Activated naive CD4-positive, alpha-beta T cell (primary cell): Measurements from ENCODE around the gene ART1.
"Not testable (repeated sequence)": the region's sequence is repeated elsewhere in the genome, so short reads cannot be mapped to it uniquely, and the experiment has no call there.

Experiments used
- DNase-seq, 4 experiments: peaks; one replicate each; lab custom pipeline; 2025; lab: John Stamatoyannopoulos, UW

Gene ART1

DNA sequence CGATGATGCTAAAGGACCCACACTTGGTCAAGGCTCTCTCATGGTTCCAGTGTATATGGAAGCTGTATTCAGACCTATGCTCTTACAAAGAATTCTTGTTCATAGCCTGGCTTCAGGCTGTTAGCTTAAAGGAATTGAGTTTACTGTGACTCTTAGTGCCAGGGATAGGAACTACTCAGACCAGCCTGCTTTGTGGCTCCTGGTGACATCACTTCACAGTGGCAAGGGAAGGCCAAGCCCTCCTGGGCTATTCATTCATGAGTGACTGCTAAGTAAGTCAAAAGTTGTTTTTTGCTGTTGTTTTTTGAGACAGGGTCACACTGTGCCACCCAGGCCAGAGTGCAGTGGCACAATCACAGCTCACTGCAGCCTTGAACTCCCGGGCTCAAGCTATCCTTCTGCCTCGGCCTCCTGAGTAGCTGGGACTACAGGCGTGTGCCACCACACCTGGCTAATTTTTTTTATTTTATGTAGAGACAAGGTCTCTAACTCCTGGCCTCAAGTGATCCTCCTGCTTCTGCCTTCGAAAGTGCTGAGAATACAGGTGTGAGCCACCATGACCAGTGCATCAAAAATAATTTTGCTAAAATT, 12.8 kb upstream of the ART1 start:
- DNase-seq: no peak

DNA sequence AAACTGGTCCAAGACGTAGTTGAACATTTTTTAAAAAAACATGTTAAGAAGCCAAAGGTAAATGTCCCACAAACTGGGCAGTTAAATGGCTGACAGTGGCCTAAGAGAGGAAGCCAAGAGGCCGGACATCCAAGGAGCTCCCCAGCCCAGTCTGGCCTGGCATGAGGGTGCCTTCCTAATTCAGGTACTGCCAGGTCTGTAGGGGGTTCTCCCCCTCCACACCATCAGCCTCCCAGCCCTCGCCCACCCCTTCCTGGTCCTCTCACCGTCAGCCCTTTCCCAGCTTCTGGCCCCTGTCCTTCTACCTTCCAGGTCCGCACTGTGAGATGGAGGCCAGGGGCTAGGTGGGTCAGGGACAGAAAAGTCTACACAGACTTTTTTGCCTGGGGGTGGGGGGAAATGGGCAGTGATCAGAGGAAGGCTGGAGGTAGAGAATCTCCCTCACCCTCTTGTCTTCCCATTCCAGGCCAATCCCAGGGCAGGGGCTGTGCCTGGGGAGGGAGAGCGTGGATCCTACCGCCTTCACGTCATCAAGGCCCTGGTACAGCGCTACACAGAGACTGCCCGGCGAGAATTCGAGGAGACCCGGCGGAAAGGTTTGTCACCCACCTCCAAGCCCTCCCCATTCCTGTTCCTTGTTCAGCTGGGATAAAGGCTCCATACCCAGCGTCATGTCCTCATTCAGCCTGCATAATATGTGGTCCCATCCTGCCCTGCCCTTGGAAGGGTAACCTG, 9.1 kb upstream of the ART1 start:
- DNase-seq: no peak

DNA sequence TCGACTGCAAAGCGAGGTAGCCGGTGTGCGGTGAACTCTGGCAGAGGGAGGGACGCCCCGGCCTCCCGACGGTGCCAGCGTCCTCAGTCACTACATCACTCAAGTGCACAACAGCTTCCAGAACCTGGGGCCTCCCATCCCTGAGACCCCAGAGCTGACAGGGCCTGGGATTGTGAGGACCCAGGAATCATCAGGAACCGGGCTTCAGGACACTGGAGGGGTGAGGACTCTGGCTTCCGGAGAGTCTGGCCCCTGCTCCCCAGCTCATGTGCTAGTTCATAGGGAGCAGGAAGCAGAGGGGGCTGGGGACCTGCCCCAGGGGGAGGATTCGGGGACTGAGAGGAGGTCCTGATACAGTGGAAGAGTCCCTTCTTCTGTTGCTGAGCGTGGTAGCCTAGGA, 7.7 kb upstream of the ART1 start:
- no peak for DNase-seq

DNA sequence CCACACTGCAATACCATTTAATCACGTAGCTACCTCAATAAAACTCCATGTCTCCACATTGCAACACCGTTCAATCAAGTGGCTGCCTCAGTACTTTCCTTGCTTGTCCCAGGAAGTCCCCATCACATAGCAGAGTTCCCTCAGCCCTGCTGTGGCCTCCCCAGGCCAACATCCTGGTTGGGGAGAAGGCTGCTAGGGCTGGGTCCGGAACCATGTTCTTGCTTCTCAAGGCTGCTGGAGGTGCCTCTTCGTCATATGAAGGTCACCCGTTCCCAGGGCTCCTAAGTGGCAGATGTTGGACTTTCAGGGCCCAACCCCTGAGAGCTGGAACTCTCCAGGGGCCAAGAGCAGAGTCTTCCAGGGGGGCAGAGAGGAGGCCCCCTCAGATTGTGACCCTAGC, 6.4 kb upstream of the ART1 start:
- no peak for DNase-seq

DNA sequence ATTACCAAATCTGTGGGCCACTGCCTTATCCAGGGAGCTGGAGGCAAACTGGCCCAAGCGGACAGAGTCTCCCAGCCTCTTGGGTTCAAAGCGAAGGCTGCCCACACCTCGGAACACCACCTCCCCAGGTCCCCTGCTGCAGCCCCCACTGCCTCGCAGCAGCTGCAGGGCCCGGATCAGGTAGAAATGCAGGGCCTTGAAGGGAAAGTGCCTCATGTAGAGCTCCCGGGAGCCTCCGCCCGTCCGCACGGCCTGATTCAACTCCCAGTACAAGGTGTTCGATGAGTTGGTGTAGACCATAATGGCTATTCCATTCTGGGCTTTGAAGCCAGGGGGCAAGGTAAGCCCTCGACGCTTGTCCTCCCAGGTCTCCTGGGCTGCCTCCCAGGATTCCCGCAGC, 5.1 kb upstream of the ART1 start:
- no peak for DNase-seq

DNA sequence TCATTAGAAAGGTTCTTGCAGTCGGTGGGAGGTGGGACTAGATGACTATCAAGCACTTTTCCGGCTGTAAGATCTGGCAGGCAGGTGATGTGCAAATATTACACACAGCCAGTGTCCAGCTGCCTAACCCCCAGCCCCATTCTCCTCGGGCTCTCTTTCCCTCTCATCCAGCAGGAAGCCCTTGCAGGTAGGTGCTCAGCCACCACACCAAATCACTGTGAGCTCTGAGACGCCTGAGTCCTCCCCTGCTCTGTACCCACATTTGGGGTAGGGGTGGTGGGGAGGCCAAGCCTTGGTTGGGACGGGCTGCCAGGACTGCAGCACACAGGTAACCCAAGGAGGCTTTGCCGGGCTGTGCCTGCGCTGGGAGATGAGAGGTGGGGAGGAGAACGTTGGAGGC, 3.7 kb upstream of the ART1 start:
- no peak for DNase-seq

DNA sequence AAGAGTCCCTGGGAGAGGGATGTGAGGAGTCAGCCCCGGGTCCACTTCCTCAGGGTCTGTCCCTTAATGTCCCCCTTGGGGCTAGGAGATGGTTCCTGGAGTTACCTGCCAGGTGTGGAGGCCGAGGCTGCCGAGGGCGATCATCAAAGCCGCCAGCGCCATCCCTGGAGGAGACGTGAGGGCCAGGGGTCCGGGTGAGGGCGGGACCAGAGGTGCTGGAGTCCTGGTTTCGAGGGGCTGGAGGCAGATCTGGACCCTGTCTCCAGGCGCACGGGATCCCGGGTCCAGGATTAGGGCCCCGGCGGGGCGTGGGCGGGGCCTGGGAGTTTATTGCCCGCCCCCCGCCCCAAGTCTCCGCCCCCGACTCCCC, 3.2 kb upstream of the ART1 start, which contains the start of gene ART5:
ART5 (minus strand) TSS at position 292 of the 370 bp plus-strand sequence; CDS start at position 162, 130 bp downstream.
- DNase-seq: no peak

DNA sequence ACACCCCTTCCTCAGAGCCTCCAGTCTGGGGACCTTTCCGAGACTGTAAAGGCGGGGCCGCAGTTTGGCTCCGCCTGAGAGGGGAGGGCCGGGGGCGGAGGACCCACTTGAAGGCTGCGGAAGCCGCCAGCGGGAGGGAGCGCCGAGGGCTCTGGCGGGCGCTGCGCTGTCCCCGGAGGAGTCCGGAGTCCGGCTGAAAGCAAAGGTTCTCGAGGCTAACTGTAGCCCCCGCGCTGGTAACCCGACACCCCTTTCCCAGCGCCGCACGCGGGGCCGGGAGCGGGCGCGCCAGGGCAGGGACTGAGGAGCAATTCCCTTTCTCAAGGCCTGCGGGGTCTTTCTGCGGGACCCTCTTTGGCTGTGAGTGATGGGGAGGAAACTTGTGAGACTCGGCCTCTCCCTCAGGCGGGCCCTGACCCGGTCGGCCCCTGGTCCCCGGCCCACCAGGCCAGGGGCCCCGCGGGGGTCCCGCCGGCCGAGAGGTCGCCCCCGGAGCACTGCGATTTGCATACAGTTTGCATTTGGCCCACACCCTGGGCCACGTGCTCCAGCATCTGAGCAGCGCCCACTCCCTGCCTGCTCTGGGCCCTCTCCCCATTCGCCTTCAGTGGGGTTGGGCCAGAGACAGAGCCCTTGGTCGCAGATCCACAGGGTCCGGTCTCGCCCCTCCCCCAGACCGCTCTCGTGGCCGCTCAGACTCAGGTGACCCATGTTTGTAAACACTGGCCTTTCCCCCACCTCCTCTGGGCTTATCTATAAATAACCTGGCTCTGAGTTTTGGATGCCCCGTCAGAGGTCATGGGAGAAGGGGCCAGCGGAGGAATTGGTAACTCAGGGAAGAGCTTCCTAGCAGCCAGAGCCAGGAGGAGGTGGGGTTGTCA, 2.6 kb upstream of the ART1 start:
- peak in 3 of 4 experiments; percentile 16 to 79 (median 66) for DNase-seq

DNA sequence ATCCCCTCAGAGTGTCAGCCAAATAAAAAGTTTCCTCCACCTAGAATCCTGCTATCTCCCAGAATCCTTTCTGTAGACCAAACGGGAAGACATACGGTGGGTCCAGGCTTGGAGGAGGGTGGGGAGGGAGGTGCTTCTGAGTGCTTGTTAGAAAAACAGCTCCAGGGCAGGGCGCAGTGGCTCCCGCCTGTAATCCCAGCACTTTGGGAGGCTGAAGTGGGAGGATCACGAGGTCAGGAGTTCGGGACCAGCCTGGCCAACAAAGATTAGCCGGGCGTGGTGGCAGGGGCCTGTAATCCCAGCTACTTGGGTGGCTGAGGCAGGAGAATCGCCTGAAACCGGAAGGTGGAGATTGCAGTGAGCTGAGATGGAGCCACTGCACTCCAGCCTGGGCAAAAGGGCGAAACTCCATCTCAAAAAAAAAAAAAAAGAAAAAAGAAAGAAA, 1.8 kb upstream of the ART1 start:
- not testable (repeated sequence) for DNase-seq

DNA sequence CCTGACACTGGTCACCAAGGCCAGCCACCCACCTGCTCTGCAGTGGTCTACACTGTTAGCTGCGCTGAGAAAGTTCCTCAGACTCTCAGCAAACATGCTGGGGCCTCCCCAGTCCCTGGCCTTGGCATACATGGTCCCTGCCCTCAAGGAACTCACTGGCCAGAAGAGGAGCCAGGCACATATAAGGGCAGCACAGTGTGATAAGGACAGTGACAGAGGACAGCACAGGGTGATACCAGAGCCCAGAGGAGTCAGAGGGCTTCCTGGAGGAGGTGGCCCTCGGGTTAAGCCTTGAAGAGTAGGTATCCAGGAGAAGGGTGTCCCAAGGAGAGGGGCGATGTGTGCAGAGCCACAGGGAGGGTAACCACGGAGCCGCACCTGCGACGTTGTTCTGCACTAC, 624 bp downstream of the ART1 start:
- no peak for DNase-seq

DNA sequence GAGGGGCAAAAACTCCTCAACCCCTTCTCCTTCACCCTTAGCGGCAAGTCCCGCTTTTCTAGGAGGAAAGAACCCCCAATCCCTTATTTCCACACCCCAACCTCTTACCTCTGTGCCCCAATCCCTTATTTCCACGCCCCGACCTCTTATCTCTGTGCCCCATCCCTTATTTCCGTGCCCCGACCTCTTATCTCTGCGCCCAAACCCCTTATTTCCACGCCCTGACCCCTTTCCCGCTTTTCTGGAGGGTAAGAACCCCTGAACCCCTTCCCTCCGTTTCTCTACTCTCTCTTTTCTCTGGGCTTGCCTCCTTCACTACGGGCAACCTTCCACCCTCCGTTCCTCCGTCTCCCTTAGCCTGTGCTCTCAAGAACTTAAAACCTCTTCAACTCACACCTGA, 3.9 kb downstream of the ART1 start:
- not testable (repeated sequence) for DNase-seq

DNA sequence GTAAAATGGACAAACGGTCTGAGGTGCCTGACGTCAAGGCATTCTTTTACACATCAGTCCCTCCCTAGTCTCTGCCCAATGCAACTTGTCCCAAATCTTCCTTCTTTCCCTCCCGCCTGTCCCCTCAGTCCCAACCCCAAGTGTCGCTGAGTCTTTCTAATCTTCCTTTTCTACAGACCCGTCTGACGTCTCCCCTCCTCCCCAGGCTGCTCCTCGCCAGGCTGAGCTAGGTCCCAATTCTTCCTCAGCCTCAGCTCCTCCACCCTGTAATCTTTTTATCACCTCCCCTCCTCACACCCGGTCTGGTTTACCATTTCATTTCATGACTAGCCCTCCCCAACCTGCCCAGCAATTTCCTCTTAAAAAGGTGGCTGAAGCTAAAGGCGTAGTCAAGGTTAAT, 4.4 kb downstream of the ART1 start:
- DNase-seq: not testable (repeated sequence)

DNA sequence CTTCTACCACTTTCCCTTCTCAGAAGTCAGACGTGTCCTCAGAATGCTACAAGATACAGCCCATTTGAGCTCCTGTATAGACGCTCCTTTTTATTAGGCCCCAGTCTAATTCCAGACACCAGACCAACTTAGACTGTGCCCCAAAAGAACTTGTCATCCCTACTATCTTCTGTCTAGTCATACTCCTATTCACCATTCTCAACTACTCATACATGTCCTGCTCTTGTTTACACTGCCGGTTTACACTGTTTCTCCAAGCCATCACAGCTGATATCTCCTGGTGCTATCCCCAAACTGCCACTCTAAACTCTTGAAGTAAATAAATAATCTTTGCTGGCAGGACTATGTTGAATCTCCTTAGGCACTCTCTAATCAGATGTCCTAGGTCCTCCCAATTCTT, 7.6 kb downstream of the ART1 start:
- not testable (repeated sequence) for DNase-seq

DNA sequence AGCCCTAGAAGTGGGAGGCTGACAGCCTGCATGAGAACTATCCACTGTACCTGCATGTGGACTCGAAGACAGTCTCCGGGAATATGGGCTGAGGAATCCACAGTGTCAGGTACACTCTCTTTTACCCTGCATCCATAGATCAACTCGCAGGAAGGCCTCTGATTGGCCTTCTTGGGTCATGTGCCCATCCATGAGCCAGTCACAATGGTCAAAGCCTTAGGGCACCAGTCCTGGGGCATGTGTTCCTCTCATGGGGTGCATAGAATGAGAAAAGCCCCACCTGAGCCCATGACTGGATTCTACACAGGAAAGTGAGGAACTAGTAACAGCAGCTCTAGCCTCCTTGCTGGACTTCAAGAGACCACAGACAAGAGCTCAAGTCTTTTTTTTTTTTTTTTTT, 10.6 kb downstream of the ART1 start:
- no peak for DNase-seq

DNA sequence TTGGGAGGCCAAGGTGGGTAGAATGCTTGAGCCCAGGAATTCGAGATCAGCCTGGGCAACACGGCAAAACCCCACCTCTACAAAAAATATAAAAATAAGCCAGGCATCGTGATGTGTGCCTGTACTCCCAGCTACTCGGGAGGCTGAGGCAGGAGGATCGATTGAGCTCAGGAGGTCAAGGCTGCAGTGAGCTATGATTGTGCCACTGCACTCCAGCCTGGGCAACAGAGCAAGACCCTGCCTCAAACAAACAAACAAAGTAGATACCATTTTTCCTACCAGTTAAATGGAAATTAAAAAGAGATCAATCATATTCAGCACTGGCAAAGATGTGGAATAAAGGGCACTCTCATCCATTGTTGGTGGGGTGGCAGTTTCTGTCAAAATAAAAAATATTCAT, 12.4 kb downstream of the ART1 start:
- not testable (repeated sequence) for DNase-seq

DNA sequence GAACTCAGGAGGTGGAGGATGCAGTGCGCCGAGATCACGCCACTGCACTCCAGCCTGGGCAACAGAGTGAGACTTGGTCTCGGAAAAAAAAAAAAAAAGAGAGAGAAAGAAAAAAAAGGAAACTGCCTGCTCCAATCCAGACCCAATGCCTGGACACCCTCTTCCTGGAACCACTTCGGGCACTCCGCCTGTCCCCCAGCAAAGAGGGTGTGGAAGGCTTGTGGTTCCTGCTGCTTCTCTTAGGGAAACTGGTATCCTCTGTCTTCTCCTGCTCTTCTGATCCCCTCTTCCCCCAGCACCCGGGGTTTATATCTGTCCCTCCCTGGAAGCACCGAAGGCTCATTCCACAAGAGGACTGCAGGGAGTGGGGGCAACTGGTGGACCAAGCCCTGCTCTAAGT, 13.3 kb downstream of the ART1 start:
- no peak for DNase-seq

DNA sequence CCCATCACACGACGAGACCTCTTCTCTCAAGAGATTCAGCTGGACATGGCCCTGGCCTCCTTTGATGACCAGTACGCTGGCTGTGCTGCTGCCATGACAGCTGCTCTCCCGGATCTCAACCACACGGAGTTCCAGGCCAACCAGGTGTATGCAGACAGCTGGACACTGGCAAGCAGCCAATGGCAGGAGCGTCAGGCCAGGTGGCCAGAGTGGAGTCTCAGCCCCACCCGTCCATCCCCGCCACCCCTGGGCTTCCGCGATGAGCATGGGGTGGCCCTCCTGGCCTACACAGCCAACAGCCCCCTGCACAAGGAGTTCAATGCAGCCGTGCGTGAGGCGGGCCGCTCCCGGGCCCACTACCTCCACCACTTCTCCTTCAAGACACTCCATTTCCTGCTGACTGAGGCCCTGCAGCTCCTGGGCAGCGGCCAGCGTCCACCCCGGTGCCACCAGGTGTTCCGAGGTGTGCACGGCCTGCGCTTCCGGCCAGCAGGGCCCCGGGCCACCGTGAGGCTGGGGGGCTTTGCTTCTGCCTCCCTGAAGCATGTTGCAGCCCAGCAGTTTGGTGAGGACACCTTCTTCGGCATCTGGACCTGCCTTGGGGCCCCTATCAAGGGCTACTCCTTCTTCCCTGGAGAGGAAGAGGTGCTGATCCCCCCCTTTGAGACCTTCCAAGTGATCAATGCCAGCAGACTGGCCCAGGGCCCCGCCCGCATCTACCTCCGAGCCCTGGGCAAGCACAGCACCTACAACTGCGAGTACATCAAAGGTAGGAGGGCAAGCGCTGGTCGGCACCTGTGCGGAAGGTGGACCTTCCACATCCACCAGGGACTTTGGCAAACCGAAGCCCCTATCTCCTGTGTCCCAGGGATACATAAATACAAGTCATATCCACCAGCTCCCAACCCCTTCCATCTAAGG, 14.9 kb downstream of the ART1 start:
- no peak for DNase-seq

DNA sequence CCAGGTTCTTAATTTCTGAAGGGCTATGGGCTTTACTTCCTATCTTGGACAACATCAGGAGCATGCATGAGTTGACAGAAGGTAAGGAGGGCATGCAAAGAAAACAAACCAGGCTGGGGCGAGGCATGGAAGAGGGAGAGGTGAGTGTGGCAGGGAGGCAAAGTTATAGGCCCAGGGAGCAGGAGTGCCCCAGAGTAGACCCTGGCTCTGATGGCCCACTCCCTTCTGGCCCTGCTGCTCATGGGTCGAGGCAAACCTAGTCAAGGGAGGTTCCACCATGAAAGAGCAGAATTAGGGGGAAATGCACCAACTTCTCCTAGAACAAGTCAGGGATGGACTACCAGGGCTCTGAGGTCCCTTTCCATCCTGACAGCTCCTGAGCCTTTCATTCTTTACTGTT, 16.0 kb downstream of the ART1 start:
- no peak for DNase-seq

DNA sequence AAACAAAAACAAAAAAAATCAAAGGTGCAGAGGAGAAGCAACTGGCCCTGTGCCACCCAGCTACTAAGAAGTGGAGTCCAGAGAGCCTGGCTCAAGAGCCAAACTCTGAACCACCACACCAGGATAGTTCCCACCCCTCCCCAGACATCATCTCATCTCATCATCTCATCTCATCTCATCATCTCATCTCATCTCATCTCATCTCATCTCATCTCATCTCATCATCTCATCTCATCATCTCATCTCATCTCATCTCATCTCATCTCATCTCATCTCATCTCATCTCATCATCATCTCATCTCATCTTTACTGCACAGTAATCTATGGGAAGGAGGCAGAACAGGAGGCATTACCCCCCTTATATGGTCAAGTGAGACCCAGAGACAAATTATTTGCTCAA, 17.9 kb downstream of the ART1 start:
- DNase-seq: no peak

DNA sequence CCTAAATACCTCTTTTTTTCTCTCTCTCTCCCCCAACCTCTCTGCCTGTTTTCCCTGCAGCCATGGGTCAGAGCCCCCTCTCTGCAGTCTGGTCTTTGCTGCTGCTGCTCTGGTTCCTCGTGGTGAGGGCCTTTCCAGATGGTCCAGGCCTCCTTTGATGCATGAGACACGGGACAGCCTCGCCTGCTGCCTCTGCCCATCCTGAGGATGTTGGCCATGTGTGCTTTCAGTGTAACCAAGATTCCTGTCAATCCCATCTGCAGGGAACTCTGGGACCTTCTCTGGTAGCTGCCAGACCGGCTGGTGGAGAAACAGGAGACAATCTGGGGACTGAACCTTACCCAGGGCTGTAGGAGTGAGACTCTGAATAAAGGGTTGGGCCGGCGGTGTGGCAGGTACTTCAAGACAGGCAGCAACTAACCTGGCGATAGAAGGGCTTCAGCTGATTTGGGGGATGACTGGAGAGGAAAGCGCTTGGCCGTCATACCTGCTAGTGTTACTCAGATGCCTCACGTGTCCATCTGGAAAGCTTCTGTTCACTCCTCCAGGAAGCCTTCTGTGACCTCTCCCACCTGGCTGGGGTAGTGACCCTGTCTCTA, 19.2 kb downstream of the ART1 start:
- DNase-seq: no peak

DNA sequence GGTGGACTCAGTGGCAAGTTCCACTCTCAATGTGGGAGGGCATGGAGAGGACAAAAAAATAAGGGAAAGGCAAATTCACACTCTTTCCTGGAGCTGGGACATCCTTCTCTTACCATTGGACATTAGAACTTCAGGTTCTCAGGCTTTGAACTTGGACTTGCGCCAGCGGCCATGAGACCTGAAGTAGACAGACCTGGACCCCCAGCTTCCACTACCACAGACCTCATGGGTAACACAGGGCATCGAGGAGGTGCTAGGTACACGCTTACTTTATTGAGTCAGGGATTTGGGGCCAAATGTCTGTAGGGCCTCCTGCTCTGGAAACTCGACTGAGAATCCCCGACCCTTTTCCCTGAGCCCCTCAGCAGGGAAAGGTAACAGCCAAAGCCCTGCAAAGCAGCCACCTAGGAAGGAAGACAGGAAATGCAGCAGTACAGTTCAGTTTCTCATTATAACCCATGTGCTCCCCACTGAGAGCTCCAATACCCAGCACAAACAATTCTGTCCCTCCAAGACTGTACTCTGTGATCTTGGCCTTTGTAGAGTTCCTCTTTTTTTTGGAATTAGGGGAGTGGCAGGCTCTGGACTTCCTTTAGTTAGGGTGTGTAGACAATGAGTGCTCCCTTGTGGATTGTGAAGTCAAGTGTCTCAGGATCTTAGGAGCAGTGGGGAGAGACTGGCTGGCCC, 20.6 kb downstream of the ART1 start:
- DNase-seq: no peak
